COR-L47 (cell line): ENCODE data around the gene ATAD2B.
"Not testable (repeated sequence)": the region's sequence is repeated elsewhere in the genome, so short reads cannot be mapped to it uniquely, and the experiment has no call there.

Source experiments
- DNase-seq: peaks from one replicate; lab custom pipeline; 2025; lab: John Stamatoyannopoulos, UW

The ATAD2B gene

GRCh38 chr2:23745726-23746105, 181.2 kb downstream of the ATAD2B start:
- no peak for DNase-seq

- DNase-seq = no peak
These were observed 181.7 kb downstream of the ATAD2B start for GRCh38 chr2:23745068-23745725.

- not testable (repeated sequence) for DNase-seq
These were observed 190.1 kb downstream of the ATAD2B start for GRCh38 chr2:23736783-23737182.

- no peak for DNase-seq
These were observed 192.5 kb downstream of the ATAD2B start for GRCh38 chr2:23734416-23734815.

GRCh38 chr2:23723029-23723428, 203.9 kb downstream of the ATAD2B start:
- DNase-seq = not testable (repeated sequence)

- DNase-seq = no peak
These were observed 204.7 kb downstream of the ATAD2B start for GRCh38 chr2:23722255-23722654.

- no peak for DNase-seq
These were observed 205.5 kb downstream of the ATAD2B start for GRCh38 chr2:23721454-23721826.

GRCh38 chr2:23720705-23721453, 206.0 kb downstream of the ATAD2B start:
- DNase-seq = no peak

- DNase-seq = no peak
These were observed 207.2 kb downstream of the ATAD2B start for GRCh38 chr2:23719716-23720115.

- DNase-seq = no peak
These were observed 207.8 kb downstream of the ATAD2B start for GRCh38 chr2:23718931-23719700.

GRCh38 chr2:23713351-23713750, 213.6 kb downstream of the ATAD2B start:
- no peak for DNase-seq

GRCh38 chr2:23712756-23713151, 214.2 kb downstream of the ATAD2B start:
- DNase-seq = no peak

- no peak for DNase-seq
These were observed 214.8 kb downstream of the ATAD2B start for GRCh38 chr2:23711979-23712755.

- DNase-seq = no peak
These were observed 217.6 kb downstream of the ATAD2B start for GRCh38 chr2:23709311-23709710.

- DNase-seq = no peak
These were observed 218.2 kb downstream of the ATAD2B start for GRCh38 chr2:23708771-23709170.

- DNase-seq = no peak
These were observed 219.8 kb downstream of the ATAD2B start for GRCh38 chr2:23707096-23707495.

GRCh38 chr2:23706613-23707078, 220.3 kb downstream of the ATAD2B start:
- DNase-seq = no peak

- no peak for DNase-seq
These were observed 220.9 kb downstream of the ATAD2B start for GRCh38 chr2:23705771-23706612.

- DNase-seq = no peak
These were observed 223.1 kb downstream of the ATAD2B start for GRCh38 chr2:23703583-23704385.

- DNase-seq = no peak
These were observed 223.8 kb downstream of the ATAD2B start for GRCh38 chr2:23703037-23703582.
